Forelimb muscle (tissue), 1 donor: Measurements from ENCODE around the gene COG8. TPM values are rescaled to one million over a fixed set of nuclear protein-coding genes. Genes with fewer than 3 reads are reported as not detected.
"Not testable (repeated sequence)": the region's sequence is repeated elsewhere in the genome, so short reads cannot be mapped to it uniquely, and the experiment has no call there.

Source experiments
- DNase-seq: peaks from one replicate; pipeline ENCODE4 v3.0.0-alpha.2; 2013; ENCODE audit warnings: low read depth
- polyA plus RNA-seq: library from polyadenylated mRNA; unstranded; fragments of 120-200 nt; gene quantifications from one replicate; pipeline ENCODE4 v1.2.1, GENCODE V29; 2013; ENCODE audit not compliant: insufficient read length

The COG8 gene
- polyA plus RNA-seq, 1 donor = 24.2 TPM

- DNase-seq = no peak
Measured at GRCh38 chr16:69319826-69320739, 19.3 kb downstream of the COG8 start.

GRCh38 chr16:69319381-69319780, 20.0 kb downstream of the COG8 start:
- DNase-seq = no peak

GRCh38 chr16:69318911-69319289, 20.5 kb downstream of the COG8 start:
- no peak for DNase-seq

- DNase-seq = no peak
Measured at GRCh38 chr16:69318177-69318910, 21.0 kb downstream of the COG8 start.

GRCh38 chr16:69316595-69317034, 22.7 kb downstream of the COG8 start:
- DNase-seq = no peak

GRCh38 chr16:69315486-69316311, 23.7 kb downstream of the COG8 start:
- no peak for DNase-seq

- DNase-seq = no peak
Measured at GRCh38 chr16:69314534-69314933, 24.8 kb downstream of the COG8 start.

GRCh38 chr16:69313469-69313868, 25.9 kb downstream of the COG8 start:
- DNase-seq = no peak

GRCh38 chr16:69311533-69312387, 27.6 kb downstream of the COG8 start:
- no peak for DNase-seq

- peak; percentile 79 for DNase-seq
Measured at GRCh38 chr16:69310653-69311532, 28.5 kb downstream of the COG8 start, which contains the start of gene VPS4A. Gene VPS4A (plus strand): TSS chr16:69311350. CDS start chr16:69311512, 162 bp downstream.

GRCh38 chr16:69309316-69309715, 30.0 kb downstream of the COG8 start:
- DNase-seq = no peak

- DNase-seq = no peak
Measured at GRCh38 chr16:69307856-69308255, 31.5 kb downstream of the COG8 start.

- no peak for DNase-seq
Measured at GRCh38 chr16:69307091-69307490, 32.3 kb downstream of the COG8 start.

GRCh38 chr16:69306031-69306430, 33.3 kb downstream of the COG8 start:
- DNase-seq = no peak

- DNase-seq = no peak
Measured at GRCh38 chr16:69302301-69302700, 37.1 kb downstream of the COG8 start.

GRCh38 chr16:69301861-69302260, 37.5 kb downstream of the COG8 start:
- no peak for DNase-seq

GRCh38 chr16:69301187-69301586, 38.2 kb downstream of the COG8 start:
- no peak for DNase-seq

GRCh38 chr16:69298261-69298660, 41.1 kb downstream of the COG8 start:
- DNase-seq = no peak

- not testable (repeated sequence) for DNase-seq
Measured at GRCh38 chr16:69296771-69297170, 42.6 kb downstream of the COG8 start.

GRCh38 chr16:69294051-69294450, 45.3 kb downstream of the COG8 start:
- DNase-seq = no peak
